HepG2 (cell line): ENCODE measurements around the gene ESAM. TPM values are rescaled to one million over a fixed set of nuclear protein-coding genes. Genes with fewer than 3 reads are reported as not detected.
A peak's percentile ranks its signal among the peaks of the same experiment; 100 is the strongest.

Source experiments
- ATAC-seq: fragments of 200-7000 bp; cut with Tn5 transposase; 3 replicates; pipeline ENCODE4 v1.9.1; 2020; ENCODE audit warnings: mild to moderate bottlenecking, moderate library complexity
- BruUV-seq: library from RNA; stranded (reverse); fragments of 400-500 nt; replicated peaks from 2 replicates; lab custom pipeline; 2021; lab: Mats Ljungman, UMichigan
- CTCF ChIA-PET: fragments of 300-600 bp; formaldehyde crosslinking; extraction: SDS; loops from one replicate; lab custom pipeline; 2021; ENCODE audit warnings: low total read pairs, inconsistent platforms, low intra/inter-chr PET ratio; lab: Yijun Ruan, JAX
- POLR2A ChIA-PET: fragments of 350-600 bp; sonication (Branson Sonifier 250); formaldehyde crosslinking; loops from one replicate; lab custom pipeline; 2020; ENCODE audit warnings: antibody characterized with exemption, inconsistent platforms; lab: Yijun Ruan, JAX
- DNase-seq: peaks from one replicate; pipeline ENCODE4 v3.0.0-alpha.2; 2015; ENCODE audit warnings: low spot score
- FAIRE-seq: peaks from 3 replicates; lab custom pipeline; 2011; peaks lifted over from hg19 to GRCh38; lab: Jason Lieb, UNC
- H2AFZ ChIP-seq: one replicate; pipeline ENCODE4 v1.6.1; 2011; ENCODE audit warnings: low read length, inconsistent platforms
- H3K27ac ChIP-seq: fragments of 300-600 bp; 3 replicates; pipeline ENCODE4 v1.8.0; 2011; ENCODE audit warnings: mixed run types, mild to moderate bottlenecking, mixed read lengths, low read length, inconsistent platforms; ENCODE audit not compliant: insufficient read depth; ENCODE audit errors: extremely low read length
- H3K27me3 ChIP-seq, 2 experiments: fragments of 200-600 bp in 1 of 2; 2 replicates in 1 of 2; 3 replicates in 1 of 2; pipeline versions ENCODE4 v1.6.0 to v1.8.0; 2011; ENCODE audit warnings: low read length in 2 of 2, mild to moderate bottlenecking in 2 of 2, moderate library complexity in 2 of 2, inconsistent platforms in 1 of 2; ENCODE audit not compliant: insufficient read depth in 2 of 2, control insufficient read depth in 1 of 2
- H3K36me3 ChIP-seq, 2 experiments: fragments of 200-600 bp in 1 of 2; replicated peaks in 1 of 2; 2 replicates in 1 of 2; 3 replicates in 1 of 2; pipeline versions ENCODE4 v1.5.1 to v1.8.0; 2011; ENCODE audit warnings: low read length in 2 of 2, inconsistent platforms in 1 of 2; ENCODE audit not compliant: insufficient read depth in 2 of 2, control insufficient read depth in 1 of 2
- H3K4me1 ChIP-seq: 2 replicates; pipeline ENCODE4 v1.5.1; 2012; ENCODE audit warnings: low read length, inconsistent platforms; ENCODE audit not compliant: insufficient read depth
- H3K4me2 ChIP-seq: 2 replicates; pipeline ENCODE4 v1.6.0; 2011; ENCODE audit warnings: low read depth, low read length, inconsistent platforms
- H3K4me3 ChIP-seq, 3 experiments: fragments of 200-600 bp in 1 of 3; sonication (generic), shearing (Covaris generic) in 1 of 3; replicated peaks in 1 of 3; 2 replicates each; pipeline ENCODE4 v1.5.1; 2011 to 2016; ENCODE audit warnings: low read length in 3 of 3, inconsistent platforms in 2 of 3, low read depth in 2 of 3, mild to moderate bottlenecking in 2 of 3, control low read depth in 1 of 3, mixed read lengths in 1 of 3; ENCODE audit not compliant: insufficient read depth in 1 of 3
- H3K79me2 ChIP-seq: one replicate; pipeline ENCODE4 v1.6.1; 2011; ENCODE audit warnings: low read length, inconsistent platforms; ENCODE audit not compliant: insufficient read depth
- H3K9ac ChIP-seq: 2 replicates; pipeline ENCODE4 v1.6.0; 2011; ENCODE audit warnings: mild to moderate bottlenecking, low read depth, low read length, inconsistent platforms; ENCODE audit not compliant: insufficient read depth
- H3K9me3 ChIP-seq: 2 replicates; pipeline ENCODE4 v1.5.1; 2012; ENCODE audit warnings: mild to moderate bottlenecking, low read length
- H4K20me1 ChIP-seq: 2 replicates; pipeline ENCODE4 v1.6.0; 2011; ENCODE audit warnings: inconsistent platforms, mild to moderate bottlenecking, low read length, moderate library complexity; ENCODE audit not compliant: insufficient read depth
- ETV5 ChIP-seq: IDR thresholded peaks from 2 replicates; pipeline ENCODE4 v1.6.1; 2018; ENCODE audit warnings: missing biosample characterization, missing genetic modification reagents, inconsistent platforms, borderline replicate concordance
- HDAC6 ChIP-seq: fragments of 200-600 bp; sonication (generic); IDR thresholded peaks from 2 replicates; pipeline ENCODE4 v1.7.0; 2017; ENCODE audit warnings: mild to moderate bottlenecking, antibody characterized with exemption, low read length, low read depth
- HMG20A ChIP-seq: IDR thresholded peaks from 2 replicates; pipeline ENCODE4 v1.6.1; 2016; ENCODE audit warnings: borderline replicate concordance
- NCOA2 ChIP-seq: sonication (generic); formaldehyde crosslinking; IDR thresholded peaks from 2 replicates; pipeline ENCODE4 v1.8.0; 2022; ENCODE audit warnings: inconsistent platforms
- NFATC3 ChIP-seq: sonication (generic); formaldehyde crosslinking; IDR thresholded peaks from 2 replicates; pipeline ENCODE4 v1.5.1; 2020; ENCODE audit warnings: mild to moderate bottlenecking, missing genetic modification reagents
- ZNF577 ChIP-seq: sonication (generic); formaldehyde crosslinking; IDR thresholded peaks from 2 replicates; pipeline ENCODE4 v1.4.0; 2020; ENCODE audit warnings: mild to moderate bottlenecking, low read depth, missing genetic modification reagents, borderline replicate concordance
- ZZZ3 ChIP-seq: sonication (generic); formaldehyde crosslinking; IDR thresholded peaks from 2 replicates; pipeline ENCODE4 v1.4.0; 2020; ENCODE audit warnings: missing genetic modification reagents, mild to moderate bottlenecking, borderline replicate concordance
- WGBS: methylation state at CpG from one replicate; pipeline ENCODE4 v1.1.6; 2017; ENCODE audit warnings: low lambda C conversion rate; 5-methylcytosine and 5-hydroxymethylcytosine counted together
- in situ Hi-C: cut with HindIII; loops from 2 replicates; pipeline ENCODE4 v1.10.0; 2017; ENCODE audit warnings: low pct_unique_long_range_greater_than_20kb; ENCODE audit not compliant: extremely low pct_ligation_motif_present
- intact Hi-C: fragments of 100-400 bp; cut with micrococcal nuclease; formaldehyde crosslinking; loops from one replicate; pipeline ENCODE4 v1.10.0; 2022; ENCODE audit not compliant: unreplicated experiment
- polyA plus RNA-seq, 8 experiments: library from polyadenylated mRNA; depleted of rRNA in 3 of 8; stranded (reverse) in 7 of 8; unstranded in 1 of 8; fragments of >200 nt; fragmentation: Illumina TruSeq in 4 of 8; extraction: Trizol in 4 of 8; gene quantifications; 2 replicates each; pipeline versions ENCODE4 v1.2.1 to v1.2.3, GENCODE V29; 2011 to 2016; ENCODE audit warnings: low read depth in 4 of 8, missing spikeins in 1 of 8, mixed read lengths in 1 of 8; ENCODE audit not compliant: insufficient read depth in 1 of 8
- total RNA-seq, 5 experiments: library from RNA; depleted of rRNA; stranded (reverse); fragments of >200 nt; fragmentation: Illumina TruSeq; extraction: Trizol; gene quantifications; 2 replicates each; pipeline ENCODE4 v1.2.3, GENCODE V29; 2016; ENCODE audit warnings: low read depth in 1 of 5
- TF ChIP-seq, protein P1 (sequence below): sonication (generic); formaldehyde crosslinking; IDR thresholded peaks from 2 replicates; pipeline ENCODE4 v1.5.1; 2020; ENCODE audit warnings: mild to moderate bottlenecking, missing genetic modification reagents, borderline replicate concordance
- TF ChIP-seq, protein P2 (sequence below): sonication (generic); formaldehyde crosslinking; IDR thresholded peaks from 2 replicates; pipeline ENCODE4 v1.4.0; 2020; ENCODE audit warnings: mild to moderate bottlenecking, missing genetic modification reagents

ESAM gene
- total and polyA plus RNA-seq, 2 of the 13 experiments (the other 11 are each of a cell fraction or from before 2014, with no cell fraction given): 1.2 to 6.8 TPM

DNA sequence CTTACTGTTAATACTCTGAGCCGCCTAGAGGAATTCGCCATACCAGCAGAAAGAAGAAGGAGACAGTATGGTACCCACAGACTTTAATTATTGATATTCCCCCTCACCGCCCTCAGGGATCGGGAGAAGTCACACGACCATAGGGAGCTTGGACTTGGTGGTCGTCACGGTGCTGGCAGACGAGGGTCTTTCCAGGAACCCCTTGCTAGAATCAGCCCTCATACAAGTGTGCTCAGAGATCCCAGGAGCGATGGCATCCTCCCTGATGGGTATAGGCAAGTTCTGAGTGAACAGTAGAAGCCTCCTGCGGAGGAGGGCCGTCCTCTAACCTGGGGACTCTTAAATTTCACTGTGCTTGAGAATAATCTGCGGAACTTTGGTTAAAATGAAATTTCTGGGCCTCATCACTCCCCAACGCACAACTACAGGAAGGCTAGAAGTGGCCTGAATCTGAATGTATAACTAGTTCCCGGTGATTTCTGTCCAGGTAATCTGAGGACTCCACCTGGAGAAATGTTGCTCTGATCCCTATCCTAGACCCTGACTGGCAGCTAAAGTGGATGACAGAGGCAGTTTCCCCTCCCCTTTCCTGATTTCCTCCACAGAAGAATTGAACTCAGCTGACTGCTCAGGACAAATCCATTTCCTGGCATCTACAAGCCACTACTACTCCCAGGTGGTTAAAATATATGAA is 14.5 kb downstream of the ESAM start:
- no peaks in the 10 kb centered on the region for H3K79me2 ChIP-seq
- 0 out of 2 replicates have a peak overlapping the region, but pooled peaks have one; percentile 33 for H3K9ac ChIP-seq
- H3K9me3 ChIP-seq: no peaks in the 10 kb centered on the region
- intact Hi-C loops (loop anchor here (1.0 to 10.0 kb wide), 4 partner anchors 11 to 75 kb away; partner anchors contain the start of genes ESAM, SIAE and SPA17), in situ Hi-C loops (no loop called here)
- CTCF ChIA-PET: interaction anchor here (0.9 to 2.3 kb wide), 2 partner anchors 15 to 53 kb away, joined by 3 to 8 read pairs; partner anchors contain the start of gene MSANTD2
- peak overlapping the region; percentile 100 for H3K4me2 ChIP-seq
- H4K20me1 ChIP-seq: no peaks in the 10 kb centered on the region
- H2AFZ ChIP-seq: no peak overlapping the region
- no peaks in the 10 kb centered on the region for H3K36me3 ChIP-seq
- FAIRE-seq (no peak), DNase-seq (no peak), ATAC-seq (no peak; the same call in 2 of the 3 replicates)
- peaks cover 53% of the 10 kb centered on the region for H3K4me1 ChIP-seq
- peak overlapping the region in 2 of 3 experiments; percentile 34 to 86; a peak in 5 of 6 replicates for H3K4me3 ChIP-seq
- POLR2A ChIA-PET: interaction anchor here (0.9 to 4.7 kb wide), 16 partner anchors 8 to 1140 kb away, joined by 3 to 48 read pairs (median 5); partner anchors contain the start of genes ESAM, MSANTD2, SIAE and SPA17
- peaks cover 0 to 74% of the 10 kb centered on the region in 2 experiments; a peak in 4 of 5 replicates for H3K27me3 ChIP-seq
- 83% methylated on average over 10 of the region's 14 CpGs for WGBS
- no TSS peak for BruUV-seq
- H3K27ac ChIP-seq: no peak overlapping the region
- no peak for TF ChIP-seq HDAC6
- no peak for TF ChIP-seq NCOA2 (CRISPR knock-in tag)
- TF ChIP-seq, protein P1, sequence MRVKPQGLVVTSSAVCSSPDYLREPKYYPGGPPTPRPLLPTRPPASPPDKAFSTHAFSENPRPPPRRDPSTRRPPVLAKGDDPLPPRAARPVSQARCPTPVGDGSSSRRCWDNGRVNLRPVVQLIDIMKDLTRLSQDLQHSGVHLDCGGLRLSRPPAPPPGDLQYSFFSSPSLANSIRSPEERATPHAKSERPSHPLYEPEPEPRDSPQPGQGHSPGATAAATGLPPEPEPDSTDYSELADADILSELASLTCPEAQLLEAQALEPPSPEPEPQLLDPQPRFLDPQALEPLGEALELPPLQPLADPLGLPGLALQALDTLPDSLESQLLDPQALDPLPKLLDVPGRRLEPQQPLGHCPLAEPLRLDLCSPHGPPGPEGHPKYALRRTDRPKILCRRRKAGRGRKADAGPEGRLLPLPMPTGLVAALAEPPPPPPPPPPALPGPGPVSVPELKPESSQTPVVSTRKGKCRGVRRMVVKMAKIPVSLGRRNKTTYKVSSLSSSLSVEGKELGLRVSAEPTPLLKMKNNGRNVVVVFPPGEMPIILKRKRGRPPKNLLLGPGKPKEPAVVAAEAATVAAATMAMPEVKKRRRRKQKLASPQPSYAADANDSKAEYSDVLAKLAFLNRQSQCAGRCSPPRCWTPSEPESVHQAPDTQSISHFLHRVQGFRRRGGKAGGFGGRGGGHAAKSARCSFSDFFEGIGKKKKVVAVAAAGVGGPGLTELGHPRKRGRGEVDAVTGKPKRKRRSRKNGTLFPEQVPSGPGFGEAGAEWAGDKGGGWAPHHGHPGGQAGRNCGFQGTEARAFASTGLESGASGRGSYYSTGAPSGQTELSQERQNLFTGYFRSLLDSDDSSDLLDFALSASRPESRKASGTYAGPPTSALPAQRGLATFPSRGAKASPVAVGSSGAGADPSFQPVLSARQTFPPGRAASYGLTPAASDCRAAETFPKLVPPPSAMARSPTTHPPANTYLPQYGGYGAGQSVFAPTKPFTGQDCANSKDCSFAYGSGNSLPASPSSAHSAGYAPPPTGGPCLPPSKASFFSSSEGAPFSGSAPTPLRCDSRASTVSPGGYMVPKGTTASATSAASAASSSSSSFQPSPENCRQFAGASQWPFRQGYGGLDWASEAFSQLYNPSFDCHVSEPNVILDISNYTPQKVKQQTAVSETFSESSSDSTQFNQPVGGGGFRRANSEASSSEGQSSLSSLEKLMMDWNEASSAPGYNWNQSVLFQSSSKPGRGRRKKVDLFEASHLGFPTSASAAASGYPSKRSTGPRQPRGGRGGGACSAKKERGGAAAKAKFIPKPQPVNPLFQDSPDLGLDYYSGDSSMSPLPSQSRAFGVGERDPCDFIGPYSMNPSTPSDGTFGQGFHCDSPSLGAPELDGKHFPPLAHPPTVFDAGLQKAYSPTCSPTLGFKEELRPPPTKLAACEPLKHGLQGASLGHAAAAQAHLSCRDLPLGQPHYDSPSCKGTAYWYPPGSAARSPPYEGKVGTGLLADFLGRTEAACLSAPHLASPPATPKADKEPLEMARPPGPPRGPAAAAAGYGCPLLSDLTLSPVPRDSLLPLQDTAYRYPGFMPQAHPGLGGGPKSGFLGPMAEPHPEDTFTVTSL (CRISPR knock-in tag): no peak
- no peak for TF ChIP-seq ZNF577 (CRISPR knock-in tag)
- TF ChIP-seq ETV5 (CRISPR knock-in tag): no peak
- TF ChIP-seq NFATC3: no peak
- TF ChIP-seq ZZZ3 (CRISPR knock-in tag): no peak
- TF ChIP-seq, protein P2, sequence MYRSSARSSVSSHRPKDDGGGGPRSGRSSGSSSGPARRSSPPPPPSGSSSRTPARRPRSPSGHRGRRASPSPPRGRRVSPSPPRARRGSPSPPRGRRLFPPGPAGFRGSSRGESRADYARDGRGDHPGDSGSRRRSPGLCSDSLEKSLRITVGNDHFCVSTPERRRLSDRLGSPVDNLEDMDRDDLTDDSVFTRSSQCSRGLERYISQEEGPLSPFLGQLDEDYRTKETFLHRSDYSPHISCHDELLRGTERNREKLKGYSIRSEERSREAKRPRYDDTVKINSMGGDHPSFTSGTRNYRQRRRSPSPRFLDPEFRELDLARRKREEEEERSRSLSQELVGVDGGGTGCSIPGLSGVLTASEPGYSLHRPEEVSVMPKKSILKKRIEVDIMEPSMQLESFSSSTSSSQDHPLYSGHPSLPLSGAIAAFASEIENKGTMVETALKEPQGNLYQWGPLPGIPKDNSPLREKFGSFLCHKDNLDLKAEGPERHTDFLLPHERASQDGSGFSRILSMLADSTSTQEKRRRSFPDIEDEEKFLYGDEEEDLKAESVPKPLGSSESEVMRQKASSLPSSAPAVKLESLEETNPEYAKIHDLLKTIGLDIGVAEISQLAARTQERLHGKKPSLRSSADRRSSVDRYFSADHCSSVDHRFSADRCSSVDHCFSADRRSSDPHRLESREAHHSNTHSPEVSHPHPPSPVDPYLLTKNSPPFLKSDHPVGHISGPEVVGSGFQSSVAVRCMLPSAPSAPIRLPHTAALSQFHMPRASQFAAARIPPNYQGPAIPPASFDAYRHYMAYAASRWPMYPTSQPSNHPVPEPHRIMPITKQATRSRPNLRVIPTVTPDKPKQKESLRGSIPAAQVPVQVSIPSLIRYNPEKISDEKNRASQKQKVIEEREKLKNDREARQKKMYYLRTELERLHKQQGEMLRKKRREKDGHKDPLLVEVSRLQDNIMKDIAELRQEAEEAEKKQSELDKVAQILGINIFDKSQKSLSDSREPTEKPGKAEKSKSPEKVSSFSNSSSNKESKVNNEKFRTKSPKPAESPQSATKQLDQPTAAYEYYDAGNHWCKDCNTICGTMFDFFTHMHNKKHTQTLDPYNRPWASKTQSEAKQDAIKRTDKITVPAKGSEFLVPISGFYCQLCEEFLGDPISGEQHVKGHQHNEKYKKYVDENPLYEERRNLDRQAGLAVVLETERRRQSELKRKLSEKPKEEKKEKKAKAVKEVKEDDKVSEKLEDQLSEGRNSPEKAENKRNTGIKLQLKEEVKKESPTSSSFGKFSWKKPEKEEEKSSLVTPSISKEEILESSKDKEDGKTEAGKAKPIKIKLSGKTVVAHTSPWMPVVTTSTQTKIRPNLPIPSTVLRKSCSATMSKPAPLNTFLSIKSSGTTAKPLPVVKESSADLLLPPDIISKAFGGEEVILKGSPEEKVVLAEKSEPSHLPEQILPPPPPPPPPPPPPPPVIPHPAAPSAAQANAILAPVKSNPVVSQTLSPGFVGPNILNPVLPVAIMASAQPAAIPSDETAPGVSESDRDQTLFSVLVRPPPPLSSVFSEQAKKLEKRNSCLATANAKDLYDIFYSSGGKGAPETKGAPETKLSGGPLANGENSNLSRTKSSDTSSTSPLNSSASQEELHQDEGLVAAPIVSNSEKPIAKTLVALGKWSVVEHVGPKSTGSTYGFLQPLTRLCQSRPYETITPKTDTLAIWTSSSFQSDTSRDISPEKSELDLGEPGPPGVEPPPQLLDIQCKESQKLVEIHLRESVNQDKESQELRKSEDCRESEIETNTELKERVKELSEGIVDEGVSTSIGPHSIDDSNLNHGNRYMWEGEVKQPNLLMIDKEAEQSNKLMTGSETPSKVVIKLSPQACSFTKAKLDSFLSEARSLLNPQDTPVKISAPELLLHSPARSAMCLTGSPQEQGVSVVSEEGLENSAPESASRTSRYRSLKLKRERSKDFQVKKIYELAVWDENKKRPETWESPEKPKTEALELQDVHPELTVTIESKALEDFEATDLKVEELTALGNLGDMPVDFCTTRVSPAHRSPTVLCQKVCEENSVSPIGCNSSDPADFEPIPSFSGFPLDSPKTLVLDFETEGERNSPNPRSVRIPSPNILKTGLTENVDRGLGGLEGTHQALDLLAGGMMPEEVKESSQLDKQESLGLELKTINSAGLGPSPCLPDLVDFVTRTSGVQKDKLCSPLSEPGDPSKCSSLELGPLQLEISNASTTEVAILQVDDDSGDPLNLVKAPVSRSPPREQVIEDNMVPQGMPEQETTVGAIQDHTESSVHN: no peak
- no peak for TF ChIP-seq HMG20A (CRISPR knock-in tag)
